Measurements from ENCODE around the gene PPP1R12B. TPM values are rescaled to one million over a fixed set of nuclear protein-coding genes. Genes with fewer than 3 reads are reported as not detected.

Gene PPP1R12B
- total RNA-seq, 1 donor from 2014 or later: 49.1 TPM

GRCh38 chr1:202593845-202594244 is 245.3 kb downstream of the PPP1R12B start:
- Histone ChIP-seq H3K9me3 (no peaks in the 10 kb centered on the region), H3K36me3 (no peaks in the 10 kb centered on the region), H3K4me1 (peaks cover 9% of the 10 kb centered on the region), H3K27ac (no peak overlapping the region), H3K4me3 (no peak overlapping the region), H3K27me3 (no peaks in the 10 kb centered on the region)
- ATAC-seq (no peak), DNase-seq (no peak)
- TF ChIP-seq, protein P1, sequence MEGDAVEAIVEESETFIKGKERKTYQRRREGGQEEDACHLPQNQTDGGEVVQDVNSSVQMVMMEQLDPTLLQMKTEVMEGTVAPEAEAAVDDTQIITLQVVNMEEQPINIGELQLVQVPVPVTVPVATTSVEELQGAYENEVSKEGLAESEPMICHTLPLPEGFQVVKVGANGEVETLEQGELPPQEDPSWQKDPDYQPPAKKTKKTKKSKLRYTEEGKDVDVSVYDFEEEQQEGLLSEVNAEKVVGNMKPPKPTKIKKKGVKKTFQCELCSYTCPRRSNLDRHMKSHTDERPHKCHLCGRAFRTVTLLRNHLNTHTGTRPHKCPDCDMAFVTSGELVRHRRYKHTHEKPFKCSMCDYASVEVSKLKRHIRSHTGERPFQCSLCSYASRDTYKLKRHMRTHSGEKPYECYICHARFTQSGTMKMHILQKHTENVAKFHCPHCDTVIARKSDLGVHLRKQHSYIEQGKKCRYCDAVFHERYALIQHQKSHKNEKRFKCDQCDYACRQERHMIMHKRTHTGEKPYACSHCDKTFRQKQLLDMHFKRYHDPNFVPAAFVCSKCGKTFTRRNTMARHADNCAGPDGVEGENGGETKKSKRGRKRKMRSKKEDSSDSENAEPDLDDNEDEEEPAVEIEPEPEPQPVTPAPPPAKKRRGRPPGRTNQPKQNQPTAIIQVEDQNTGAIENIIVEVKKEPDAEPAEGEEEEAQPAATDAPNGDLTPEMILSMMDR (IDR thresholded peaks at IDR 0.05): no peak
- intact Hi-C loops (cut with DNase I): loop anchor here (10.0 kb wide), 1 partner anchor 131 kb away; no protein-coding TSS in a partner anchor

GRCh38 chr1:202596638-202597037 is 248.1 kb downstream of the PPP1R12B start:
- H3K9me3 ChIP-seq: no peaks in the 10 kb centered on the region
- no peak overlapping the region for H3K27ac ChIP-seq
- DNase-seq (no peak), ATAC-seq (no peak)
- TF ChIP-seq, protein P1 (IDR thresholded peaks at IDR 0.05): no peak
- no peaks in the 10 kb centered on the region for H3K27me3 ChIP-seq
- no peak overlapping the region for H3K4me3 ChIP-seq
- no peaks in the 10 kb centered on the region for H3K36me3 ChIP-seq
- intact Hi-C loops (cut with DNase I): loop anchor here (10.0 kb wide), 1 partner anchor 128 kb away; no protein-coding TSS in a partner anchor
- H3K4me1 ChIP-seq: no peaks in the 10 kb centered on the region

DNA sequence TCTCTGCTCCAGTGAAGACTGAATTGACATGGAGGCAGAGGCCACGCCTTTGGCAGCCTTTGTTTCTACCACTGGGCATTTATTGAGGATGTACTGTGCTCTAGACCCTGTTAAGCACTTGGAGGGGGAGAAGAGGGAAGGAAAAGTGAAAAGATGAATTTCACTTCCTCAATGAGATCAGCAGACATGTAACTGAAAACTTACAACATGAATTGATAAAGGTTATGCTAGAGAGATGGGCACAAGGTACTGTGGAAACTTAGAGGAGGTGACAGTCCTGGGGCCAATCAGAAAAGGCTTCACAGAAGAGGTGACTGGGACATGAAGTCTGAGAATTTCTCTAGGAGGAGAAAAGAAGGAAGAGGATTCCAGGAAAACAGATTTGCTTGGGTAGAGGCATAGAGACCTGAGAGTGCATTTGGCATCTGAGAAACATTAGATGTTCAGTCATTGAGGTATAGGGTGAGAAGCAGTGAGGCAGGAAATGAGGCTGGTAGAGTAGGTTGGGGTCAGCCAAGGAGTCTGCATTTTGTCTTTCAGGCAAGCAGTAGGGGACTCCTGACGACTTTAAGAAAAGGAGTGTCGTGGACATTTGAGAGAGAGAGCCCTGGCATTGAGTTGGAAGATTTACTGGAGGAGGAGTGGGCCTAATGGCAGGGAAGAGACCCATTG is 248.7 kb downstream of the PPP1R12B start:
- H3K27me3 ChIP-seq: no peaks in the 10 kb centered on the region
- no peaks in the 10 kb centered on the region for H3K9me3 ChIP-seq
- H3K4me1 ChIP-seq: no peaks in the 10 kb centered on the region
- H3K36me3 ChIP-seq: no peaks in the 10 kb centered on the region
- ATAC-seq (no peak), DNase-seq (no peak)
- intact Hi-C loops (cut with DNase I): loop anchor here (10.0 kb wide), 1 partner anchor 128 kb away; no protein-coding TSS in a partner anchor
- H3K4me3 ChIP-seq: no peak overlapping the region
- TF ChIP-seq, protein P1 (IDR thresholded peaks at IDR 0.05): no peak
- no peak overlapping the region for H3K27ac ChIP-seq

- peak; percentile 87 for ATAC-seq
- no peaks in the 10 kb centered on the region for H3K9me3 ChIP-seq
- TF ChIP-seq, protein P1 (IDR thresholded peaks at IDR 0.05): peak; percentile 64
- no peaks in the 10 kb centered on the region for H3K36me3 ChIP-seq
- H3K4me1 ChIP-seq: no peaks in the 10 kb centered on the region
- no peak overlapping the region for H3K27ac ChIP-seq
- H3K27me3 ChIP-seq: no peaks in the 10 kb centered on the region
- DNase-seq: peak; percentile 79
- no peak overlapping the region for H3K4me3 ChIP-seq
- intact Hi-C loops (cut with DNase I): loop anchor here (10.0 kb wide), 1 partner anchor 125 kb away; no protein-coding TSS in a partner anchor
Measured at GRCh38 chr1:202599669-202600431, 251.4 kb downstream of the PPP1R12B start.

DNA sequence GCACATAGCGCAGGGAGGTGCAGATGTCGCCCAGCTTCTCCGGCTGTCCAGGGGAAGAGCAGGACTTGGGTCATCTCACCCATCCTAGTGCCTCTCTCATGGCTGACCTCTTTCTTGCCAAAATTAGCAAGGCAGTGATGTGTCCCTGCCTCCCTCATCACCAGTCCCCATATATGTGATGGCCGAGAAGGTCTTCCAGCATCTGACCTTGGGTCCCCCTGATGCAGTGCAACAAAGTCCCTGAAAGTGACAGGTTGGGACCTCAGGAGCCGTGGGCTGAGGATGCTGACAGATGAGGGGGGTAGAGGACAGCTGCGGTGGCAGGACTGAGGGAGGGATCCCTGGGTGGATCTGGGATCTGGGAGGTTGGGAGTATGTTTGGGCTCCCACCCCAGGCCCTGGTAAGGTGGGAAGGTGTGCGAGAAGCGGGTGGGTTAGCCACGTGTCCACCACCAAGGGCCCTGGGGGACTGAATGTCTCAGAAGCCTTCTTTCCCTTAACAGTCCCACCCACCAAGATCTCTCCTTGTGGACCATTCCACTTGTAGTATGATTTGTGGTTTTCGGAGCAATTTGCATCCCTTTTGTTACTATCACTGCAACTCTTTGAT is 252.0 kb downstream of the PPP1R12B start:
- ATAC-seq: no peak
- Histone ChIP-seq H3K27me3 (no peaks in the 10 kb centered on the region), H3K36me3 (no peaks in the 10 kb centered on the region), H3K27ac (no peak overlapping the region), H3K4me3 (no peak overlapping the region), H3K4me1 (no peaks in the 10 kb centered on the region), H3K9me3 (no peaks in the 10 kb centered on the region)
- intact Hi-C loops (cut with DNase I): no loop called here
- TF ChIP-seq, protein P1 (IDR thresholded peaks at IDR 0.05): no peak
- DNase-seq: no peak

Data from upper lobe of right lung (tissue), 1 donor.